A673 (cell line): ENCODE measurements around the gene COL4A2. TPM values are rescaled to one million over a fixed set of nuclear protein-coding genes. Genes with fewer than 3 reads are reported as not detected.

Experiments used
- BruUV-seq: library from RNA; stranded (reverse); fragments of 400-500 nt; replicated peaks from 2 replicates; lab custom pipeline; 2021; lab: Mats Ljungman, UMichigan
- CTCF ChIA-PET: fragments of 300-600 bp; sonication (Branson Sonifier 250); formaldehyde crosslinking; loops from one replicate; lab custom pipeline; 2022; ENCODE audit warnings: antibody characterized with exemption; lab: Charles Lee
- POLR2A ChIA-PET: fragments of 300-600 bp; sonication (Branson Sonifier 250); formaldehyde crosslinking; loops from one replicate; lab custom pipeline; 2022; ENCODE audit warnings: antibody characterized with exemption; ENCODE audit not compliant: low non-redundant PET; lab: Charles Lee
- DNase-seq: peaks from one replicate; pipeline ENCODE4 v3.0.0-alpha.2; 2015; ENCODE audit warnings: low spot score
- H3K27ac ChIP-seq: fragments of 200-600 bp; sonication (generic); 2 replicates; pipeline ENCODE4 v1.5.1; 2016; ENCODE audit warnings: mixed run types, low read depth, mild to moderate bottlenecking, mixed read lengths, antibody characterized with exemption, low read length; ENCODE audit not compliant: poor library complexity, severe bottlenecking
- H3K27me3 ChIP-seq: fragments of 200-600 bp; sonication (generic); replicated peaks from 2 replicates; pipeline ENCODE4 v1.6.1; 2017; ENCODE audit warnings: mixed run types, low read depth, mild to moderate bottlenecking, mixed read lengths, antibody characterized with exemption, low read length; ENCODE audit not compliant: insufficient read depth, poor library complexity
- H3K36me3 ChIP-seq: fragments of 200-600 bp; sonication (generic); 2 replicates; pipeline ENCODE4 v1.6.1; 2016; ENCODE audit warnings: mixed run types, mild to moderate bottlenecking, mixed read lengths, antibody characterized with exemption, low read length; ENCODE audit not compliant: insufficient read depth, poor library complexity, severe bottlenecking
- H3K4me1 ChIP-seq: fragments of 200-600 bp; sonication (generic); 2 replicates; pipeline ENCODE4 v1.6.1; 2017; ENCODE audit warnings: mixed run types, mild to moderate bottlenecking, mixed read lengths, antibody characterized with exemption, low read length; ENCODE audit not compliant: insufficient read depth, poor library complexity, severe bottlenecking
- H3K4me3 ChIP-seq: fragments of 200-600 bp; sonication (generic); 2 replicates; pipeline ENCODE4 v1.5.1; 2016; ENCODE audit warnings: low read depth, mixed run types, mild to moderate bottlenecking, mixed read lengths, low read length; ENCODE audit not compliant: poor library complexity, severe bottlenecking
- H3K9me3 ChIP-seq: fragments of 200-600 bp; sonication (generic); 2 replicates; pipeline ENCODE4 v1.6.1; 2016; ENCODE audit warnings: mixed run types, low read depth, mild to moderate bottlenecking, mixed read lengths, antibody characterized with exemption, low read length; ENCODE audit not compliant: poor library complexity, severe bottlenecking
- CTCF ChIP-seq: fragments of 300-800, 200-600 bp; sonication (generic); conservative IDR thresholded peaks from 2 replicates; pipeline ENCODE4 v1.5.1; 2017; ENCODE audit warnings: low read depth, mild to moderate bottlenecking, antibody characterized with exemption, low read length, moderate library complexity, mixed read lengths
- EZH2 ChIP-seq: fragments of 200-600 bp; sonication (generic); IDR thresholded peaks from 2 replicates; pipeline ENCODE4 v1.6.1; 2017; ENCODE audit warnings: borderline replicate concordance, low read depth, mild to moderate bottlenecking, mixed read lengths, antibody characterized with exemption, low read length; ENCODE audit not compliant: poor library complexity, severe bottlenecking
- intact Hi-C: fragments of 100-400 bp; cut with micrococcal nuclease; formaldehyde crosslinking; loops from one replicate; pipeline ENCODE4 v1.10.0; 2022; ENCODE audit not compliant: unreplicated experiment
- total RNA-seq: library from RNA; stranded (reverse); gene quantifications from 2 replicates; pipeline ENCODE4 v1.2.3, GENCODE V29; 2021

The COL4A2 gene
- total RNA-seq, 1 experiment from 2014 or later: 184 TPM

- no peak for DNase-seq
These were observed 234.4 kb downstream of the COL4A2 start for GRCh38 chr13:110541526-110541920.

GRCh38 chr13:110542169-110542796 lies 235.2 kb downstream of the COL4A2 start:
- CTCF ChIA-PET: no interaction called here
- DNase-seq: no peak
- Histone ChIP-seq H3K27ac (no peak overlapping the region), H3K4me1 (peaks cover 8% of the 10 kb centered on the region), H3K27me3 (no peaks in the 10 kb centered on the region), H3K4me3 (no peak overlapping the region), H3K9me3 (peaks cover 8% of the 10 kb centered on the region), H3K36me3 (no peaks in the 10 kb centered on the region)
- POLR2A ChIA-PET: no interaction called here
- intact Hi-C loops: no loop called here
- TF ChIP-seq CTCF (no peak), EZH2 (no peak)
- BruUV-seq: no TSS peak

More at GRCh38 chr13:110541526-110541920, 234.4 kb downstream of the COL4A2 start:
- POLR2A ChIA-PET: no interaction called here
- H3K9me3 ChIP-seq: peaks cover 8% of the 10 kb centered on the region
- no peaks in the 10 kb centered on the region for H3K27me3 ChIP-seq
- CTCF ChIA-PET: no interaction called here
- TF ChIP-seq CTCF (no peak), EZH2 (no peak)
- no peak overlapping the region for H3K4me3 ChIP-seq
- intact Hi-C loops: no loop called here
- BruUV-seq: no TSS peak
- H3K36me3 ChIP-seq: no peaks in the 10 kb centered on the region
- no peak overlapping the region for H3K27ac ChIP-seq
- H3K4me1 ChIP-seq: peaks cover 8% of the 10 kb centered on the region

- POLR2A ChIA-PET: no interaction called here
- no peak overlapping the region for H3K27ac ChIP-seq
These were observed 239.3 kb downstream of the COL4A2 start for GRCh38 chr13:110546378-110546777.

More at GRCh38 chr13:110546378-110546777, 239.3 kb downstream of the COL4A2 start:
- no peak for DNase-seq
- CTCF ChIA-PET: no interaction called here
- H3K36me3 ChIP-seq: no peaks in the 10 kb centered on the region
- no peaks in the 10 kb centered on the region for H3K4me1 ChIP-seq
- BruUV-seq: no TSS peak
- intact Hi-C loops: loop anchor here (2.0 kb wide), 1 partner anchor 62 kb away; no protein-coding TSS in a partner anchor
- no peak overlapping the region for H3K4me3 ChIP-seq
- no peak for TF ChIP-seq EZH2
- no peak for TF ChIP-seq CTCF
- no peaks in the 10 kb centered on the region for H3K27me3 ChIP-seq
- peaks cover 8% of the 10 kb centered on the region for H3K9me3 ChIP-seq
